ENCODE measurements around the gene CHRNA5. TPM values are rescaled to one million over a fixed set of nuclear protein-coding genes. Genes with fewer than 3 reads are reported as not detected.
"Not testable (repeated sequence)": the region's sequence is repeated elsewhere in the genome, so short reads cannot be mapped to it uniquely, and the experiment has no call there.

CHRNA5 gene
- total RNA-seq, 1 donor from 2014 or later: 2.6 TPM

DNA sequence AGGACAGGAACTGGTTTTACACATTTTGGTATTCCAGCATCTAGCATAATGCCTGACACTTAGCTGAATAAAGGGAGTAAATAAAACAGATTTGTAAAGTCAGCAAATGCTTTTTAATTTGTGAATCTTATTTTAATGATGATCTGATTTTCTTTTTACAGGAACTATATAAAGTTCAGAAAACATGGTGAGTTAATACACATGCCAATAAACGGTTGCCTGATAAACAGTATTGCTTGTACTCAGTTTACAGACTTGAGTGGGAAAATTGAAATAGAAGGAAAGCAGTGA lies 23.6 kb upstream of the CHRNA5 start:
- H3K9me3 ChIP-seq: no peaks in the 10 kb centered on the region
- peak overlapping the region; percentile 89 for H3K4me3 ChIP-seq
- peaks cover 49% of the 10 kb centered on the region for H3K36me3 ChIP-seq
- DNase-seq: no peak
- TF ChIP-seq, protein P1, sequence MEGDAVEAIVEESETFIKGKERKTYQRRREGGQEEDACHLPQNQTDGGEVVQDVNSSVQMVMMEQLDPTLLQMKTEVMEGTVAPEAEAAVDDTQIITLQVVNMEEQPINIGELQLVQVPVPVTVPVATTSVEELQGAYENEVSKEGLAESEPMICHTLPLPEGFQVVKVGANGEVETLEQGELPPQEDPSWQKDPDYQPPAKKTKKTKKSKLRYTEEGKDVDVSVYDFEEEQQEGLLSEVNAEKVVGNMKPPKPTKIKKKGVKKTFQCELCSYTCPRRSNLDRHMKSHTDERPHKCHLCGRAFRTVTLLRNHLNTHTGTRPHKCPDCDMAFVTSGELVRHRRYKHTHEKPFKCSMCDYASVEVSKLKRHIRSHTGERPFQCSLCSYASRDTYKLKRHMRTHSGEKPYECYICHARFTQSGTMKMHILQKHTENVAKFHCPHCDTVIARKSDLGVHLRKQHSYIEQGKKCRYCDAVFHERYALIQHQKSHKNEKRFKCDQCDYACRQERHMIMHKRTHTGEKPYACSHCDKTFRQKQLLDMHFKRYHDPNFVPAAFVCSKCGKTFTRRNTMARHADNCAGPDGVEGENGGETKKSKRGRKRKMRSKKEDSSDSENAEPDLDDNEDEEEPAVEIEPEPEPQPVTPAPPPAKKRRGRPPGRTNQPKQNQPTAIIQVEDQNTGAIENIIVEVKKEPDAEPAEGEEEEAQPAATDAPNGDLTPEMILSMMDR (IDR thresholded peaks at IDR 0.05): no peak
- no peaks in the 10 kb centered on the region for H3K27me3 ChIP-seq (ENCODE audit: low read depth)
- intact Hi-C loops (cut with DNase I): no loop called here
- H3K27ac ChIP-seq: no peak overlapping the region
- ATAC-seq: no peak
- peaks cover 25% of the 10 kb centered on the region for H3K4me1 ChIP-seq

DNA sequence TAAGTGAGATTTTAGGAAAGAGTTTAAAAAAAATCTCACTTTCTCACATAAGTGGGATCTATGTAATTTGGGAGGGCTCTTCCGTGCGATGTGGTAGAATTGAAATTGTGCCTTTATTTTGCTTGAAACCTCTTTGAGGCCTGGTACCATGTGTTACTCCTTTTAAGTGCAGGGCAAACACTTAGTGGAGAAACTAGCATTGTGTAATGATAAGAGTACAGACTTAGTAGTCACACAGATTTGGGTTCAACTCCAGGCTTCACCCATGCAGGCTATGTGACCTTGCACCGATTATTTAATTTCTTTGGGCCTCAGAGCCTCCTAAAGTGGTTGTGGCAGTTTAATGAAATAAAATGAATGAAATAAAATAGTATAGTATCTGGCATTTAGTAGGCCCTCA lies 22.7 kb upstream of the CHRNA5 start:
- Histone ChIP-seq H3K27me3 (ENCODE audit: low read depth) (no peaks in the 10 kb centered on the region), H3K4me3 (peak overlapping the region; percentile 18), H3K9me3 (no peaks in the 10 kb centered on the region), H3K36me3 (peaks cover 59% of the 10 kb centered on the region), H3K27ac (no peak overlapping the region), H3K4me1 (peaks cover 25% of the 10 kb centered on the region)
- no peak for DNase-seq
- ATAC-seq: peak; percentile 44 to 51
- TF ChIP-seq, protein P1 (IDR thresholded peaks at IDR 0.05): no peak
- intact Hi-C loops (cut with DNase I): no loop called here

DNA sequence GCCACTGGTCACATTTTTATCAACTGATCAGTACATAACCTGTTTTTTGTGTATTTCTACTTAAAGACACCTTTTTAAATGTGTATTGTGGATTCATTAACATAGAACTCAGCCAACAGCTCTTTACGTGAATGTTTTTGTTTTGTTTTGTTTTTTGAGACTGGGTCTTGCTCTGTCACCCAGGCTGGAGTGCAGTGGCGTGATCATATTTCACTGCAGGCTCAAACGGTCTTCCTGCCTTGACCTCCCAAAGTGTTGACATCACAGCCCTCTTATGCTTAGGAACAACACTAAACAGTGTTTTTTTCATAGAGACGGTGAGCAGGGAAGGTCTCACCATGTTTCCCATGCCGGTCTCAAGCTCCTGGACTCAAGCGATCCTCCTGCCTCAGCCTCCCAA lies 15.1 kb upstream of the CHRNA5 start:
- no peaks in the 10 kb centered on the region for H3K4me1 ChIP-seq
- no peak overlapping the region for H3K4me3 ChIP-seq
- intact Hi-C loops (cut with DNase I): no loop called here
- no peaks in the 10 kb centered on the region for H3K27me3 ChIP-seq (ENCODE audit: low read depth)
- H3K36me3 ChIP-seq: peaks cover 59% of the 10 kb centered on the region
- DNase-seq (no peak), ATAC-seq (no peak)
- TF ChIP-seq, protein P1 (IDR thresholded peaks at IDR 0.05): no peak
- no peak overlapping the region for H3K27ac ChIP-seq
- H3K9me3 ChIP-seq: no peaks in the 10 kb centered on the region

DNA sequence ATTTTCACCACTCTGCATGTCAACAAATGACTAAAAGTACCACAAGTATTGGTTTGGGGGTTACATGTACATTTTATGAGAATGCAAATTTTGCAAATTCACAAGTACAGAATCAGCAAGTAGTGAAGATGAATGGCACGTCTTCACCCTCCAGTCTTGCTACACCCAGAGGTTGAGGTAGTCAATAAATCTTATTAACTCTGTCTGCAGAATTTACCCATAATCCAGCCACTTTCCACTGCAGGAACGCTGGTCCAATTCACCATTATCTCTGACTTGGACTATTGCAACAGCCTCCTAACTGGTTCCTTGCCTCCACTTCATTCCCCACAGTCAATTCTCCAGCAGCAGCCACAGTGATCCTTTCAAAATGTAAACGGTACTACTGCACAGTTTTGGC lies 14.5 kb upstream of the CHRNA5 start:
- no peak for DNase-seq
- Histone ChIP-seq H3K36me3 (peaks cover 53% of the 10 kb centered on the region), H3K27me3 (ENCODE audit: low read depth) (no peaks in the 10 kb centered on the region), H3K9me3 (no peaks in the 10 kb centered on the region), H3K4me1 (no peaks in the 10 kb centered on the region), H3K27ac (no peak overlapping the region), H3K4me3 (no peak overlapping the region)
- TF ChIP-seq, protein P1 (IDR thresholded peaks at IDR 0.05): no peak
- ATAC-seq: no peak
- intact Hi-C loops (cut with DNase I): no loop called here

DNA sequence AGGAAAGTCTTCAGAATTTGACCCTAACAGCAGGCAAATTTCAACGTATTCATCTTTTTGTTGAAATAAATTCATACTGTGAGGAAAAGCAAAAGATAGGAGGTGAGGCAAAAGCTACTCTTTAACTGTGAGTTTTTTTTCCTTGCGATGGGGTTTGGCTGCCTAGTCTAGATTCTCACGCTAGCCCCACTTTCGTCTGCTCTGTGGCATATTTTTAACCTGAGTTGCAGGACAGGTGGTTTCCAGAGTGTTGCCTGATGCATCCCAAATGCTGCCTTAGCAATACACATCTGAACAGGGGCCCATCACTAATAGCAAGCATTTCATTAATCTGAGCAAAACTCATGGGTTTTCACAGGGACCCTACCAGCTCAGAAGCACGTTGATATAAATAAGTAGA lies 13.4 kb upstream of the CHRNA5 start:
- Histone ChIP-seq H3K9me3 (no peaks in the 10 kb centered on the region), H3K4me1 (no peaks in the 10 kb centered on the region), H3K27me3 (ENCODE audit: low read depth) (no peaks in the 10 kb centered on the region), H3K27ac (no peak overlapping the region), H3K36me3 (peaks cover 42% of the 10 kb centered on the region), H3K4me3 (no peak overlapping the region)
- intact Hi-C loops (cut with DNase I): no loop called here
- ATAC-seq: no peak
- TF ChIP-seq, protein P1 (IDR thresholded peaks at IDR 0.05): no peak
- DNase-seq: no peak

DNA sequence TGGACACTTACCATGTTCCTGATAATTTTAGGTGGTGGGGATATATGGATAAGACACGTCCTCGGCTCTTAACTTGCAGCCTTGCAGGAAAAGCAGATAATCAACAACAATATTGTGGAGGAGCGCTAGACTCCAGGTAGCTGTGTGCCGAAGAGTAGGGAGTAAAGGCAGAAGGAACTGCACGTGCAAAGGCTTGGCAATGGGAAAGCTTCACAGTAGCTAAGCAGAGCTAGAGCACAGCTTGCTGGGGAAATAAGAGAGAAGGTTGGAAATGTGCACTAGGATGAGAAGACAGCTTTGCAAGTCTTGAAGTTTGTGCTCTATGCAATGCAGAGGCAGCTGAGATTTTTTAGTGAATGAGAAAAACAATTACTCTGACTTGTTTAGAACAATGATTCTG lies 12.7 kb upstream of the CHRNA5 start:
- Histone ChIP-seq H3K9me3 (no peaks in the 10 kb centered on the region), H3K27me3 (ENCODE audit: low read depth) (no peaks in the 10 kb centered on the region), H3K27ac (no peak overlapping the region), H3K4me1 (no peaks in the 10 kb centered on the region), H3K36me3 (peaks cover 35% of the 10 kb centered on the region), H3K4me3 (no peak overlapping the region)
- no peak for ATAC-seq
- DNase-seq: no peak
- intact Hi-C loops (cut with DNase I): no loop called here
- TF ChIP-seq, protein P1 (IDR thresholded peaks at IDR 0.05): no peak

DNA sequence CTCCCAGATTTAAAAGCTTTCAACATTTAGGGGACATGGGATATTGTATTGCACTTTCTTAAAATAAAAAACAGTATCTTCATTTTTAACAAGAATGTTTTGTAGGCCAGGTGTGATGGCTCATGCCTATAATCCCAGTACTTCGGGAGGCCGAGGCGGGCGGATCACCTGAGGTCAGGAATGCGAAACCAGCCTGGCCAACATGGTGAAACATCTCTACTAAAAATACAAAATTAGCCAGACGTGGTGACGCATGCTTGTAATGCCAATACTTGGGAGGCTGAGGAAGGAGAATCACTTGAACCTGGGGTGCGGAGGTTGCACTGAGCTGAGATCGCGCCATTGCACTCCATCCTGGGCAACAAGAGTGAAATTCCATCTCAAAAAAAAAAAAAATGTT lies 5.1 kb upstream of the CHRNA5 start:
- intact Hi-C loops (cut with DNase I); ATAC-seq; H3K36me3 ChIP-seq: not testable (repeated sequence)

More for the DNA sequence above, 5.1 kb upstream of the CHRNA5 start:
- DNase-seq; H3K27me3 ChIP-seq (ENCODE audit: low read depth); H3K4me1 ChIP-seq; H3K9me3 ChIP-seq; H3K27ac ChIP-seq; H3K4me3 ChIP-seq: not testable (repeated sequence)

All from lower lobe of right lung (tissue), 2 donors.